NCI-H2171 (cell line): ENCODE results near the gene IGSF9.

Experiments
- DNase-seq: peaks from one replicate; lab custom pipeline; 2025; lab: John Stamatoyannopoulos, UW

The IGSF9 gene

DNA sequence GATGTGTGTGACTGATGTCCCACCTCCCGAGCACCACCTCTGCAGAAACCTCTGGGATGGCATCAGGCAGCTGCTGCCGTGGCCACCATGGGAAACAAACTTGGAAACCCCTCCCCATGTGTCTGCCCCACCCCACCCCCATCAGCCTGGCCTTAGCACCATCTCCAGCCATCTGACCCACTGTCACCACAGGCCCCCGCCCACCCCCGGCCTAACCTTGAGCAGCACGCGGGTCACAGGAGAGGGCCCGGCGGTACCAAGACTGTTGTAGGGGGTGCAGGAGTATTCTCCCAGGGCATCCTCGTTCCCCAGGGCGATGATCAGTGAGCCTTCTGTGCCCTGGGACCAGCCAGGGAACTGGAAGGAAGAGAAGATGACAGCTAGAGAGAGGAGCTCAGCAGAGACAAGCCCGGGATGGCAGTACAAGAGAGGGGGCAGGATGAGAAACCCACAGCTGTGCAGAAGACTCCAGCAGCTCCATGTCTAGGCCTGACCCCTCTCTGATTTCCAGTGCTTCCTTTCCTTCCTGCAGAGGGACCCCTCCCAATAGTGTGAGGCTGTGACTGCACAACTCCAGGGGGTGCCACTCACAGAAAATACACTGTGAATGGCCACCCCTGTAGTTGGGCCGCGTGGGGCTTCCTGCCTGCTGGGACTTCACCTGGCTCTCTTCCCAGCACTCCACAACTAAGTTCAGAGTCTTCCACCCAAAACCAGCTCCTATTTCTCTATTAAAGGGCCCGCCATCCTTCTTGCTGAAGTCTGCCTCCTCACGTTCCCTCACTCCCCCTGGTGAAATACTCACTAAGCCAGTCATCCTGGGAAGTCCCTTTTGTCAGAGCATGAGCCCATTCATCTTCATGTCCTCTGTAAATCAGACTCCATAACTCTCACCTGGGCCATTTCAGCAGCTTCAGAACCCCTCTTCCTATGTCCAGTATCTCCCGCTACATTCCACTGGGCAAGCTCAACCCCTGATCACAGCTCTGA lies 12.8 kb downstream of the IGSF9 start:
- DNase-seq = no peak

DNA sequence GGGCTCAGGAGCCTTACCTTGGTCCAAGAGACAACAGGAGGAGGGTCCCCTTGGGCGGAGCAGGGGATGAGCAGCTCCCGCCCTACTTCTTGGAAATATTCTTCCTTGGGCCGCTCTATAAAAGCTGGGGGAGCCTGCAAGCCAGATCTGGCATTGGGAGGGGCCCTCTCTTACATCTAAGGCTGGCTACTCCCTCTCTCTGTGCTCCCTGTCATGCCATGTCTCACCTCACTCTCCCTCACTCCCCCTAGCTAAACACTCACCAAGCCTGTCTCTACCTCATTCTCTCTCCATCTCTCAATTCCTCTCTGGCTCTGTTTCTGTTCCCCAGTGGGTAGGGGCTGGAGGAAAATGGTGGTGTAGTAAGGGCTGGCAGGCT lies 13.6 kb downstream of the IGSF9 start:
- no peak for DNase-seq

DNA sequence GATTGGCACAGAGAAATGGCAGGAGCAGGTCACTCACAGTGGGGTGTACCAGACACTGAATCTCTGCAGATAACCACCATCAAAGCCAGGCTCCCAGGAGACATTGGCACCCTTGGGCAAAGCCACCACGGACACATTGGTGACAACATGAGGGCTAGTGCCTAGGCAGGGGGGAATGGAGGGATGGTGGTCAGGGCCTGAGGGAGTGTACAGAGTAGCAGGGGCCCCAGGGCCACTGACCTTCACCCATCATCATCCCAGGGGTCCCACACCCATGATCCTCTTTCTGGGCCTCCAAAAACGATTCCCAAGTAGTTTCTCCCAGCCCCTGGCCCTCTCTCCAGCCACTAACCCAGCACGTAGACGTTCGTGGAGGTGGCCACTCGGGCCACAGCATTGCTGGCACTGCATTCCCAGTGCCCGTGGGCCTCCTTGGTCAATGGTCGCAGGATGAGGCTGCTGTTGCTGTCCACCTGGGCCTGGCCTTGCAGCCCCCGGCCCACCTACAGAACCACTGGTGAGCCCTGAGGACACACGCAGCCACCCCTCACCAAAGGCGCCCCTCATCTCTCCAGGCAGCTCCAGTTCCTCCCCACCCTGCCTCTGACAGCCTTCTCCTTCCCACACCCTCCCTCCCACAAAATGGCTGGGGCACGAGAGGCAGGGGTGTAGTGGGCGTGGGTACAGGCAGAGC lies 14.2 kb downstream of the IGSF9 start:
- DNase-seq = no peak

DNA sequence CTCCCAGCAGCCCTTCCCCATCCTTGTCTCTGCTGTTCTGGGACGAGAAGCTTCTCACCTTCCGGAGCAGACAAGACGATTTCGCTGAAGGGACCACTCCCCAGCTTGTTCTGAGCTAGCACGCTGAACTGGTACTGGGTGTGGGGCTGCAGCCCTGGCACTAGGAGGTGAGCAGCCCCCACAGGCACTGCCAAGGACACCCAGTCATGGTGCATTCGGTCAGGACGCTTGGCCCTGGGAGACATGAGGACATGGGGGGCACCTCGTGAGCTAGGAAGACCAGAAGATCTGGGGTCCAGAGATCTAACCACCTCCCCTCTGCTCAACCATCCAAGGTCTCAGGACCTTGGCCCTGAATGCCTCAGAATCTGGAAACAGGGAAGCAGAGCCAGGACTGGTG lies 14.8 kb downstream of the IGSF9 start:
- no peak for DNase-seq

GRCh38 chr1:159930216-159930615 lies 15.2 kb downstream of the IGSF9 start:
- DNase-seq = no peak

GRCh38 chr1:159929155-159930051 lies 16.0 kb downstream of the IGSF9 start:
- no peak for DNase-seq

DNA sequence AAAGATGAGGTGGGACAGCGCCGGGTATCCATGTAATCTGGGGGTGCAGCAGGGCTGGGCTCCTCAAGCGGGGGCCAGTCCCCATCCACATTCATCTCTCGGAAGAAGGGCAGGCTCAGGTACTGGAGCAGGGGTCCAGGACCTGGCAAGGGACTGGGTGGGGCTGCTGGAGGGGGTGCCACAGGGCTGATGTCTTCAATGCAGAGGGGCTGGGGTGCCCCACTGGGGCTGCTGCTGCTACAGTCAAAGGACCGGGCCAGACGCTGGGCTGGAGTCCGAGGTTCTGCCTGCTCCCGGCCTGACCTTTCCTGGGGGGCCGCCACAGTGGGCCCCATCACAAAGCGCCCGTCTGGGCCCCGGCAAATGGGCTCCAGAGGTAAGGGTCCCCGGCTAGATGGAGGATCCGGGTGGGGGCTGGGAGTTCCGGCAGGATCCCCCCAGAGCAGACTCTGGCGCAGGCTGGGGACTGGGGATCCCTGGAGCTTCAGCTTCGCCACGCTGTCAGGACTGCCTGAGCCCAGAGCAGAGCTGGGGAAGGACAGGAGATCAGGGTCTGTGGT lies 16.8 kb downstream of the IGSF9 start:
- DNase-seq = no peak

DNA sequence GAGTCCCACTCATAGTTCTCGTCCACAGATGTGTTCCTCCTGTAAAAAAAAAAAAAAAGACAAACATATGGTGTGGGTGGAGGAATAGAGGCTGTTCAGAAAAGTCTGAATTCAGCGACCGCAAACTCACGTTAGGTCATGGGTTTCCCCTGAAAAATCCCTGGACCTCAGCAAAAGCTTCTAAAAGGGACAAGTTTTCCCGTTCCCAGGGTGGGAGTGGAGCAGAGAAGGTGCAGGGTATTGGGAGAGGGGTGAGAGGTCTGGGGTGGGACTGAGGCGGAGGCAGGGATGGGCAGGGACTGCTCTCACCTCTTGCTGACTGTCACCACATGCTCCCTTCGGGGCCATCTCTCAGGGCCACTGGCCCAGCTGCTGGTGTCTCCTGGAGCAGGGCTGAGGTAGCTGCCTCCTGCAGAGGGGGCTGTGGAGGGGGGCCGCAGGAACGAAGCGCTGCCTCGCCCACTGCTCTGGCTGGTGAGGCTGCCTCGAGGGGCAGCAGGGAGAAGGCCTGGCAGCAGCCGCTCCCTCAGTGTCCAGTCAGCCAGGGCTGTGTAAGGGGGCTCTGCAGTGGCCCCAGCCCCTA lies 17.5 kb downstream of the IGSF9 start:
- peak; percentile 87 for DNase-seq

DNA sequence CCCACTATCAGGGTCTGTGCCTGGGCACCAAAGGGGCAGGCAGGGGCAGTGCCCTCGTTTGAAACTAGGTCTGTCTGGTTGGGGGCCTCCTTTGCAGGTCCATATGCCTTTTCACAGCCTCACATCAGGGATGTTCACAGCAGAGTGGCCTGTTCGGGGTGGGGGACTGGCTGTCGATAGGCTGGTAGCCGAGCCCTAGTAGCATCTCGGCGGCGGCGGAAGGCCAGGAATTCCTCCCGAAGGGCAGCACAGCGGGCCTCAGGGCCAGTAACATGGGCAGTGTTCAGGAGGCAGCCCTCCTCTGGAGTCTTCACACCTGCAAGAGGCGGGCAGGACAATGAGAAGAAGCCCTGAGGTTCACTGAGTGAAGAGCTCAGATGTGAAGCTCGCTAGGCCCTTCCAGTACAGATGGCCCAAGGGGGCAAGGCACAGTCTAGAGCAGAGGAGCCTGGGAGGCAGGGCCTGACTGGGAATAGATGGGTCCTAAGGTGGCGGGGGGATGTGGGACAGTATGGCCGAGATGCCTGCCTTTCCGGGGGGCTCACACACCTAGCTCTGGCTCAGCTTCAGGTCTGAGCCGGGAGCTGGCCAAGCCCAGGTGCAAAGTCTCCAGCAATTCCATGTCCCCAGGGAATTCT lies 18.1 kb downstream of the IGSF9 start:
- DNase-seq = no peak

GRCh38 chr1:159925719-159926078 lies 19.7 kb downstream of the IGSF9 start:
- no peak for DNase-seq

DNA sequence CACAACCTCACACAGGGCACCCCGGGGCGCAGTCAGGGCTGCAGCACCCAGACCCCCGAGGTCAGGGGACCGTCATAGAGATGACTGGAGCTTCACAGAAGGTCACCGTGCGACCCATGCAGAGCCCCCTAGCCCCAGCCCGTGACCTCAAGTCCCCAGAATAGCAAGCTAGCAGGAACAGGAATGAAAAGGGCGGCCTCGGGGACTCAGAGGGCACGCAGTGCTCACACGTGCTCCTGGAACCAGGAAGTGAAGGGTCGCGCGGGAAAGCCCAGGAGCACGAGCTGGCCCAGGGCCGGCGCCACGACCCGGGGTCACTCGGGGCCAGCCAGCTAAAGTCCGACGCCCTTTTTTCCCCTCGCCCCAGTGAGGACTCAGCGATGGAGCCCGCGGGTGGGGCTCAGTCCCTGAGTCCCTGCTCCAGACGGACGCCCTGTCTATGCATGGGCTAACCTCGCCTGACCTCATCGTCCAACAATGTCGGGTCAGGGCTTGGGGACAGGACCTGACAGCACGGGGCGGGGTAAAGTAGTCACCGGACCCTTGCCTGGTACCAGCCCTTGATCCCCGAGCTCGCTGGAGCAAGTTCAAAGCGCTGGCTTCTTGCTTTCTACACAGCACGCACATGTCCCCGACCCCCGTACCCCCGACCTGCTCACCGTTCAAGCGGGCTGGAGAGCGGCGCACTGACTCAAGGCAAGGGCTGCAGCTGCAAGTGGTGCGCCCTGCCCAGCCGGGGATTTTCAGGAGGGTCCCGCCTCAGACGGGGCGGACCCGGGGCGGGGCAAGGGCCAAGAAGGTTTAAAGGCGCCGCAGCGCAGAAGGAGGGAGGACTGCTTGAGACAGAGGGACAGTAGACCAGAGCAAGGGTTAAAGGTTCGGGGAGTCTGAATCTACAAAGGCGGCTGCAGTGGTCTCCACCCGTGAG lies 20.4 kb downstream of the IGSF9 start, which contains the start of gene TAGLN2:
TSS of gene TAGLN2 (minus strand) at position 717 of the 928 bp plus-strand sequence. CDS start 4,998 bp downstream, outside the sequence.
- DNase-seq = no peak

- DNase-seq = no peak
Measured at GRCh38 chr1:159924025-159924790, 21.2 kb downstream of the IGSF9 start.

GRCh38 chr1:159923203-159924024 lies 22.0 kb downstream of the IGSF9 start:
- no peak for DNase-seq

GRCh38 chr1:159922511-159923202 lies 22.8 kb downstream of the IGSF9 start:
- DNase-seq = no peak

DNA sequence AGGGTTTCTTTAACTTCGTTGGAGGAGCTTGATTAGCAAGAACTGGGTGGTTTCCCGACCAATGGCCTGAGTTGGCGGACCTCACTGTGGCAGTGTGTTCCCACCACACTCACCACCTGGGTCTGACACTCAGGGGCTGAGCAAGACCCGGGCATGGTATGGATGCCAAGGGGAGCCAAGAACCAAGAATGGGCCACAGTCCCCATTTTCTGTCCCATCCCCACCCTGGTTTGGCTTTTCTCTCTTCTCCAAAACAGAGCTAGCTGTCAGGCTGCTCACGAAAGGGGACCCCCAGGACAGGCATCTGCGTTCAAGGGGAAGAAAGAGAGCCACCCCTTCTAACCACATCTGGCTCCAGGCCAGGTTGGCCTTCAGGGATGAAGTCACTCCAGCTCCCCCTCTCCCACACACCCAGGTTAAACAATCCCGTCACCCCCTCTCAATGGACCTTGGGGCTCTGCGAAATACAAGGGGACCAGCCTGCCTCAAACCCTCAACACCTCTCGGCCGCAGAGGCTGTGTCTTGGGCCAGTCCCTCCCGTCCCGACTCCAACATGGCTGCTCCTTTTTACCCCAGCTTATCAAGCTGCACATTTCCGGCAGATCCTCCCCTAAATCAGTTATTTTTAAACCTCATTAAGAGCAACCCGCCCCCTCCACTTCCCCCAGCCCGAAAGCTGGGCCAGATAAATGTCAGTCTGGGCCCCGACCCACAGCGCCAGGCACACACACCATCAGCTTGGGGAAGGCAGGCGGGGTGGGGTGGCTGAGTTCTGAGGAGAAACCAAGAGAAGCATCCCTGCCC lies 23.5 kb downstream of the IGSF9 start:
- DNase-seq = no peak

DNA sequence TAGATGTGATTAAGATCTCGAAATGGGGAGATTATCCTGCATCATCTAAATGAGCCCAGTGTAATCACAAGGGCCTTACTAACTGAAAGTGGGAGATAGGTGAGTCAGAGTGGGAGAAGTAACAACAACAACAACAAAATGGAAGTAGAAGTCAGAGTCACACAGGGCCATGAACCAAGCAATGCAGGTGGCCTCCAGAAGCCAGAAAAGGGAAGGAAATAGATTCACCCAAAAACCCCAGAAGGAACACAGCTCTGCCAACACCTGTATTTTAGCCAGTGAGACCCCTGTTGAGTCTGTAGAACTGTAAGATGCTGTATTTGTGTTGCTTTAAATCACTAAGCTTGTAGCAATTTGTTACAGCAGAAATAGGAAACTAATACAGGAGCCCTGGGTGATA lies 24.2 kb downstream of the IGSF9 start:
- DNase-seq = no peak

GRCh38 chr1:159920651-159921050 lies 24.8 kb downstream of the IGSF9 start:
- DNase-seq = no peak
